ENCODE data around the gene TRIM44.

DNA sequence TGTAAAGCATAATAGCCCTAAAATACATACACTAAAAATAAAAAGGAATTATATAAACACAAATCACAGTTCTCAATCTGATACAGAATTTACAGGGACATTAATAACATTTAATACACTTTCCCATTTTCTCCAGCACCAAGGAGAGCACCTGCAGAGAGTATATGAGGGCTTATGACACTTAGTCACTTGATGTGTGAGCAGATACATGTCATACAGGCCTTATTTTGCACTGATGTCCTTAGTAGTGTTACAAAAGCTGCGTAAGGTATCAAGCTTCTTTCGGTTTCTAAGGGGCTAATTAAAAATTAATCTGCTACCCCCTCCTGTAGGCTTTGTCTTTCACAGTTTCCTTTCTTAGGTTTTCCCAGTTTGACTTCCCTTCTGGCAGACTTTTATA lies 61.3 kb downstream of the TRIM44 start:
- TF ChIP-seq, protein P1, sequence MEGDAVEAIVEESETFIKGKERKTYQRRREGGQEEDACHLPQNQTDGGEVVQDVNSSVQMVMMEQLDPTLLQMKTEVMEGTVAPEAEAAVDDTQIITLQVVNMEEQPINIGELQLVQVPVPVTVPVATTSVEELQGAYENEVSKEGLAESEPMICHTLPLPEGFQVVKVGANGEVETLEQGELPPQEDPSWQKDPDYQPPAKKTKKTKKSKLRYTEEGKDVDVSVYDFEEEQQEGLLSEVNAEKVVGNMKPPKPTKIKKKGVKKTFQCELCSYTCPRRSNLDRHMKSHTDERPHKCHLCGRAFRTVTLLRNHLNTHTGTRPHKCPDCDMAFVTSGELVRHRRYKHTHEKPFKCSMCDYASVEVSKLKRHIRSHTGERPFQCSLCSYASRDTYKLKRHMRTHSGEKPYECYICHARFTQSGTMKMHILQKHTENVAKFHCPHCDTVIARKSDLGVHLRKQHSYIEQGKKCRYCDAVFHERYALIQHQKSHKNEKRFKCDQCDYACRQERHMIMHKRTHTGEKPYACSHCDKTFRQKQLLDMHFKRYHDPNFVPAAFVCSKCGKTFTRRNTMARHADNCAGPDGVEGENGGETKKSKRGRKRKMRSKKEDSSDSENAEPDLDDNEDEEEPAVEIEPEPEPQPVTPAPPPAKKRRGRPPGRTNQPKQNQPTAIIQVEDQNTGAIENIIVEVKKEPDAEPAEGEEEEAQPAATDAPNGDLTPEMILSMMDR (IDR thresholded peaks at IDR 0.05; ENCODE audit: insufficient read depth, low read length, poor library complexity, severe bottlenecking) = no peak
- no peak for TF ChIP-seq EZH2phosphoT487 (conservative IDR thresholded peaks at IDR 0.05; ENCODE audit: low read length)

All from SU-DHL-6 (cell line).